ENCODE data around the gene LEKR1.

LEKR1 gene

DNA sequence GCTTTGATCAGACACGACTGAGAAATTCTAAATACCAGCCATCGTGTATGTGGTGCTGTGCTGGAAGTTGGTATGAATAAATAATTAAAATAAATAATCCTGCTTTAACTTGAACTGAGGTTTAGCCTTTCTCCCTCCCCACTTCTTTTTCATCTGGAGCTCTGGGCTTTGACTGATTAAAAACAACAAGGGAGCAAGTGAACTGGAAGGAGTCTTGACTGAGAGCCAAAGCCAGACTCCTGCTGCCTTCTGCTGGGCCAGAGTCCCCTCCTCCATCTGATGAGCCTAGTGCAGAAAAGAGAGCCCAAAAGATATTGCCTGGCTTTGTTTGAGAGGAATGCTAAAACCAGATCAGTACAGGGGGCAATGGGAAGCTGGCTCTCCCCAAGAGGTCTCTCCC lies 237.8 kb downstream of the LEKR1 start:
- DNase-seq: peak; percentile 35

GRCh38 chr3:157064402-157064801 lies 238.2 kb downstream of the LEKR1 start:
- no peak for DNase-seq

DNA sequence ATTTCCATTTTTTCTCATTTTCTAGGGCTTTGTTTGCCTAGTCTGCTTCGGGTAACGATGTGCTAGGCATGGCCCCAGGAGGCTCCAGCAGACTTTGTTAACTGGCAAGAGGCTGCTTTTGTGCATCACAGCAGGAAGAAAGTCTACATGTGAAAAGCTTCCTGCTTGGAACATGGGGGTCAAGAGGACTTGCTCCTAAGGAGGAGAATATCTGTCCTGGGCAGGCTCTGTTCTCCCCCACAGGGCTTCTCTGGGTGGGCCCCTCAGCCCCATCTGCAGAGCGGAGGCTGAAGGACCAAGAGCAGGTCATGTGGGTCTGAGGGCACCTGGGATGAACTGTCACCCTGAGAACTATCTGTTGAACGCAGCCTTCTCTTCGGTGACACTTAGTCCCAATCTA lies 239.0 kb downstream of the LEKR1 start:
- no peak for DNase-seq

DNA sequence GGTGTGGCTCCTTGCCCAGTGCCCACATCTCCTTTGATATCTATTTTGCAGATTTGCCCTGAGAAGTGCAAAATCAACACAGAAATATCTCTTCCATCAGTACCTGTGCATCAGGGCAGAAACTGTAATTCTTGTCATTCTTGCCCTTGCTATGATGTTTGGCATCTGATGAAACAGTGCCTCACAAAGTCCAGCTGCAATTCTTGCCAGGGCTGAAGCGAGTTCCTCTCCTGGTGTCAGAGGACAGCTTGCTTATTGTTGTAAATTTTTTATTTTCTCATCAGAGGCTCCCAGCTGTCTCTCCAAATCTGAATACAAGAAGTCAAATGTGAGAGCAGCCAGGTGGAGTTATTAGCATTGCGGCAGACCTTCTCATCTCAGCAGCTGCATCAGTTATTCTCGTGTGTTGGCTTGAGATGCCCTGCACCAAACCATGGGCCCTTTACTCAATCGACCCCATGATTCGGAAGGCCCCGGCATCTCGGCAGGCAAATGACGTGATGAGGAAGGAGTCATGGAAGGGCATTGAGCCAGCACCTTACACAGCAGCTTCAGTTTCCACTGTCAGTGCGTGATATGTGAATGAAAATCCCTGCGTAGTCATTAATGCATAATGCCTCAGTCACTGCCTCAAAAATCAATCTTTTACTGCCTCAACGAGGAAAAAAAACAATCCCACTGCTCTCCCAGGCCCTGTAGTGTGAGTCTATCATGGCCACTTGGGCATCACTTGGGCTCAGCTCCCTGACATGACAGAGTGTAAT lies 240.4 kb downstream of the LEKR1 start:
- no peak for DNase-seq

GRCh38 chr3:157067114-157067513 lies 241.0 kb downstream of the LEKR1 start:
- no peak for DNase-seq

DNA sequence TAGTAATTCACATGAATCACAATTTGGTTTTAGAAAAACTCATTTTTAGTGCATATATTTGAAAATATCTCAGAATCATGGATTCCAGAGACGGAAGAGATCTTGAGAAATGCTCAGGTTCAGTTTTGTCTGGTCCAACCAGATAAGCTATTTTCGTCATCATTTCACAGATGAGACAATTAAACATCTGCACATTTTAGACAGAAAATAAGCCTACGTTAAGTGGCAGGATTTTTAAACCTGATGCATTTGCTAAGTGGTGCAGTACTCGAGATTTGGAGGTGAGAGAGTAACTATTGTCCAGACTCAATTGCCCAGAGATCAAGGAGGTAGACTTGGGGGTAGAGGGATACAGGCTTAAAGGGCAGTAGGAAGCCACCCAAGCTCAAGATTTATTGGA lies 243.3 kb downstream of the LEKR1 start:
- DNase-seq: no peak

DNA sequence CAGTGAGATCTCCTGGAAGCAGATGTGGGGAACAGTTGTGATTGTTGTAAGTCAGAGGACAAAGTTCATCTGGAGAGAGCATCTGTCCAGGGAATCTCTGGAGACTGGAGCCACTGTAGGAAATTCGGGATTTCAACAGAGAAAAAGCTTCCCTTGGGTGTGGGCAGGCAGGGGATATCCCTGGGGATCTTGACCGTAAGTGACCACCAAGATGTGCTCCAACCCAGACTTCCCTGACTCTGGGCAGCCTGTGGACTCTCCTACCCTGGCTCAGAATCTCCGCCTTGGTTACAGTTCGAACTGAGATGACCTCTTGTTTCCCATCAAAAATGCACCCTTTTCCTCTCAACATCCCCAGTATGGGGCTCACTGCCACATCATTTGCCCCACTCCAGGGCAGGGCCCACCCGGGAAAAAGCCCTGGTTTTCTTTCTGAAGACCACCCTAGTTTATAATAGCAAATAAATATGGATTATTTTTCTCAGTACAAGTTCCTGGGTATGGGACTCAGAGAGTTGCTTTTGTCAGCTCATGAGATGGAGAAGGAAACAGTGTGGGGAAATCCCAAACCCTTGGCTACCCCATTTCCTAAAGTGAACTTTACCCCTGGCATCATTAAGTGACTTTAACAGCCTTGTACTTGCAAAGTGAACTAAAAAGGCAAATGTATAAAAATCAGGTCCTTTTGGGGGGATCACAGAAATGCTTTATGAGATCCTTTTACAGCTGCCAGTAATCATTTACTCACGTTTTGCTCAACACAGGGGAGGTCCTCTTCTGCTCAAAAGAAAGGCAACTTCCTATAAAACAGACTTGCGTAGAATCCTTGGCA lies 243.9 kb downstream of the LEKR1 start:
- no peak for DNase-seq

- DNase-seq: no peak
Measured at GRCh38 chr3:157070678-157070999, 244.5 kb downstream of the LEKR1 start.

DNA sequence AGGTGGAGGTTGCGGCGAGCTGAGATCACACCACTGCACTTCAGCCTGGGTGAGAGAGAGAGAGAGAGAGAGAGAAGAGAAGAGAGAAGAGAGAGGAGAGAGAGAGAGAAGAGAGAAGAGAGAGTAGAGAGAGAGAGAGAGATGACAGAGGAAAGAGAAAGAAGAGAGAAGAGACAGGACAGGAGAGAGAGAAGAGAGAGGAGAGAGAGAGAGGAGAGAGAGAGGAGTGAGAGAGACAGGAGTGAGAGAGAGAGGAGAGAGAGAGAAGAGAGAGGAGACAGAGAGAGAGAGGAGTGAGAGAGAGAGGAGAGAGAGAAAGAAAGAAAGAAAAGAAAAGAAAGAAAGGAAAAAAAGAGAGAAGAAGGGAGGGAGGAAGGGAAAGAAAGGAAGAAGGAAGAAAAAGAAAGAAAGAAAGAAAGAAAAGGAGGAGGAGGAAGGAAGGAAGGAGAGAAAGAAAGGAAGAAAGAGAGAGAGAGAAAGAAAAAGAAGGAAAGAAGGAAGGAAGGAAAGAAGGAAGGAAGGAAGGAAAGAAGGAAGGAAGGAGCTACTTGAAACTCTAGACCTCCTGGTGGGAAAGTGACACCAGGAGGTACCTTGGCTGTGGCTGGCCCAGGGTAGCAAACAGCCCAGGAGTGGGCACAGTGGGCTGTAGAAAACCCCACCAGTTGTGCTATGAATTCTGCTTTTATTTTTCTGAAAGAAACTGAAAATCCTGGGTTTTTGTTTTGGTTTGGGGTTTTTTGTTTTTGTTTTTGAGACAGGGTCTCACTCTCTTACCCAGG lies 245.8 kb downstream of the LEKR1 start:
- no peak for DNase-seq

GRCh38 chr3:157073810-157074209 lies 247.7 kb downstream of the LEKR1 start:
- peak; percentile 63 for DNase-seq

DNA sequence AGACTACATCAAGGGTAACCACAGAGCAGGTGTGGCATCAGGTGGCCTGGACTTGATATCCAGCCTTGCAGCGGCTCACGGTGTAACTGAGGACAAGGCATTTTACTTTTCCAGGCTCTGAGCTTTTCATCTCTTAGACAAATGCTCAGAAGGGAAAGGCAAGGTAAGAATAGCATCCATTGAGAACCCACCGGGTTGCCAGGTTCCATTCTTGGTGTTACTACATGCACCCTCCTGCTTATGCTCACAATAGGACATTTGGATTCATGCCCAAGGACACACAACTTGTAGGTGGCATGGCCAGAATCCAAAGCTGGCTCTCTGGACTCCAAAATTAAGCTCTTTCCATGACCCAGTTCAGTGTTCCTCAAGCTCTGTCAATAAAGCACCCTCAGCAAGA lies 248.3 kb downstream of the LEKR1 start:
- DNase-seq: no peak

DNA sequence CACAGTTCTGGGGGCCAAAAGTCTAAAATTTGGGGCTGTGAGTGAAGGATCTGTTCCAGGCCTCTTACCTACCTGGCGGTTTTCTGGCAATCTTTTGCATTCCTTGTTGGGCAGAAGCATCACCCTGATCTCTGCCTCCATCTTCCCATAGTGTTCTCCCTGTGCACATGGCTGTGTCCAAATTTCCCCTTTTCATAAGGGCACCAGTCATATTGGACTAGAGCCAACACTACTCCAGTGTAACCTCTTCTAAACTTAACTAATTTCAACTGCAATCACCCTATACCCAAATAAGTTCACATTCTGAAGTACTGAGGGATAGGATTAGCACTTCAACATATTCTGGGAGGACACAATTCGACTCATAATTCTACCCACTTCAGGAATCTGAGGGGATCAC lies 248.8 kb downstream of the LEKR1 start:
- DNase-seq: no peak

DNA sequence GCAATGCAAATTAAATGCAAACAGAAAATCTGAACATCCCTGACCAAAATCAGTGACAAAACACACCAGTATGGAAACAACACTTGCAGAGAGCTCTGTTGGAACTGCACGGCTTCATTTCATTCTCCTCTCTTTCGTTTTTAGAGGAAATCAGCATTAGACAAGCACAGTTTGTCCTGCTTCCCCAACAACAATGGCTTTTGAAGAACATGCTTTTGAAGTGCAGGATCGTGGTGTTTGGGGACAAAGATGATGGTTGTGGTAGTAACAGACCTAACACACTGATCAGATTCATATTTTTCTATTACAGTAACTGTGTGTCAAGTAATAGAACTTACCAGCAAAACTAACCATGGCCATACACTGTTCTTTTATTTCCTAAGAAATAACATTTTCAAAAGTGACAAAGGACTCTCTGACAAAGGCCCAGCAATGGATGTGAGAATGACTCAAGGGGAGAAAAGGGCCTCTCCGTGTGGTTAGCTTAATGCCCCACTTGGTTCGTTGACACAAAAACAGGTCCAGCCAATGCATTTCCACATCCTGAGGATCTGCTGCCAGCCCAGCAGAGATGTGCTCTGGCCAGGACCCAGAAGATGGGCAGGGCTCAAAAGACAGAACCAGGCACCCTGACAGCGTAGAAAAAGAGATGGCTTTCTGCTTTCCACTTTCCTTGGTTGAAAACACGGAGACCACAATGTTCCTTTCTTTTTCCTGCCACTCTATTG lies 249.7 kb downstream of the LEKR1 start:
- no peak for DNase-seq

- no peak for DNase-seq
Measured at GRCh38 chr3:157077565-157077991, 251.4 kb downstream of the LEKR1 start.

DNA sequence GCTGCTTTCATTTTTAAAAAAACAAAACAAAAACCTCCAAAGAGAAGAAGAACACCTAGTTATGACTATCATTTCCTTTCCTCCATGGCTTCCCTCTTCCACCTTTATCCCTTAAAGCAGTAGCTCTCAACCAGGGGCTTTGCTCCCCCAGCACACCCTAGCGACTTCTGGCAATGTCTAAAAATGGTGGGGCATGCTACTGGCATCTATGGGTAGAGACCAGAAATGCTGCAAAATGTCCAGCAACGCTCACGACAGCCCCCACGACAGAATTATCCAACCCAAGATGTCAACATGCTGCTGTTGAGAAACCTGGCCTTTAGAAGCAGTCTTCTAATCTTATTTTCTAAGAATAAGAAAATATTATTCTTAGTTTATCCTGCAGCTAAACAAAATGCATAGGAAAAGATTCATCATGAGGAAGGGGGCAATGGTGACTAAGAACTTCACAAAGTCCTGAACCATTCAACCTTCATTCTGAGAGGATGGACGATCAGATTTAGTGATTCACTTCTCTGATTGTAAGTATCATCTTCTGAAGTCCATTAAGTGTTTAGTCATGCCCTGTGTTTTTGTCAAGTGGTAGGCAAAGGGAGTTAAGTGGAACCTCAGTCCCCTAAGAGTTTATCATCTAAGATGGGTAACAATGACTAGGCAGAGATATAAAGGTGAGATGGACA lies 252.1 kb downstream of the LEKR1 start:
- DNase-seq: no peak

- no peak for DNase-seq
Measured at GRCh38 chr3:157078811-157079185, 252.6 kb downstream of the LEKR1 start.

GRCh38 chr3:157079676-157080369 lies 253.7 kb downstream of the LEKR1 start:
- no peak for DNase-seq

- peak; percentile 95 for DNase-seq
Measured at GRCh38 chr3:157081626-157082210, 255.6 kb downstream of the LEKR1 start.

- DNase-seq: no peak
Measured at GRCh38 chr3:157082305-157082982, 256.3 kb downstream of the LEKR1 start.

DNA sequence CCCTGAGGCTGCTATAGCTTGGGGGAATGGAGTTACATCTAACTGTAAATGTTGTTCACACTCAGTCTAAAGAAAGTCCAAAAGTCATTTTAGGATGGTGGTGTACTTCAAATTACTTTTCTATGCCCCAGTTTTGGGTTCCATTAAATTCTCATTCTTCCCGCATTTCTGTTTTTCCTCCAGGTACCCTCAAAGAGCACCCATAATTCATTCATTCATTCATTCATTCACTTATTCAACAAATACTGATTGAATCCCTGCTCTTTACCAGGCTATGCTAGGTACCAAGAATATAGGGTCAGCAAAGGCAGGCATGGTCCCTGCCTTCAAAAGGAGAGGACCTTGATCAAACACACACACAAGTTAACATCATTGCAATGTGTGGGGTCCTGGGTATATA lies 257.7 kb downstream of the LEKR1 start:
- DNase-seq: no peak

All from fibroblast of skin of scalp (primary cell).